ENCODE measurements around the gene ISYNA1. TPM values are rescaled to one million over a fixed set of nuclear protein-coding genes. Genes with fewer than 3 reads are reported as not detected.

The ISYNA1 gene
- polyA plus RNA-seq, 4 donors, result 99.2 to 156 (median 106) TPM

Other genes with a start within 250 kb of the ISYNA1 start
- gene MPV17L2, start 244.9 kb downstream of the ISYNA1 start, polyA plus RNA-seq (ENCODE audit: insufficient read length in 4 of 4), result 10 to 100 TPM in 1 of 4 donors, 1 to 10 TPM in 3; 9.2 to 12.9 (median 9.6) TPM
- 1 to 10 TPM; 3.7 to 6.1 (median 5.4) TPM for gene RAB3A, start 234.1 kb downstream of the ISYNA1 start, polyA plus RNA-seq (ENCODE audit: insufficient read length in 4 of 4)
- 1 to 10 TPM in 1 of 4 donors, under 1 TPM in 3; 0.37 to 2.3 (median 0.69) TPM for gene PDE4C, start 211.7 kb downstream of the ISYNA1 start, polyA plus RNA-seq (ENCODE audit: insufficient read length in 4 of 4)
- 1 to 10 TPM; 4.6 to 7.2 (median 5.5) TPM for gene IQCN, start 163.7 kb downstream of the ISYNA1 start, polyA plus RNA-seq (ENCODE audit: insufficient read length in 4 of 4)
- 100 to 1,000 TPM in 1 of 4 donors, 10 to 100 TPM in 3; 62.4 to 106 (median 80.8) TPM for gene JUND, start 156.5 kb downstream of the ISYNA1 start, polyA plus RNA-seq (ENCODE audit: insufficient read length in 4 of 4)
- 100 to 1,000 TPM in 1 of 4 donors, 10 to 100 TPM in 3; 80.4 to 119 (median 89.7) TPM for gene LSM4, start 115.1 kb downstream of the ISYNA1 start, polyA plus RNA-seq (ENCODE audit: insufficient read length in 4 of 4)
- gene PGPEP1, start 97.5 kb downstream of the ISYNA1 start, polyA plus RNA-seq (ENCODE audit: insufficient read length in 4 of 4), result 10 to 100 TPM; 22.2 to 27.7 (median 25.7) TPM
- gene GDF15, start 52.0 kb downstream of the ISYNA1 start, polyA plus RNA-seq (ENCODE audit: insufficient read length in 4 of 4), result 10 to 100 TPM in 1 of 4 donors, 1 to 10 TPM in 3; 2.8 to 15.0 (median 6.6) TPM
- gene LRRC25, start 40.5 kb downstream of the ISYNA1 start, polyA plus RNA-seq (ENCODE audit: insufficient read length in 4 of 4), result 1 to 10 TPM; 1.0 to 1.3 (median 1.2) TPM
- gene SSBP4, start 18.7 kb downstream of the ISYNA1 start, polyA plus RNA-seq (ENCODE audit: insufficient read length in 4 of 4), result 100 to 1,000 TPM in 1 of 4 donors, 10 to 100 TPM in 3; 69.6 to 124 (median 75.4) TPM
- gene ELL, start 83.9 kb upstream of the ISYNA1 start, polyA plus RNA-seq (ENCODE audit: insufficient read length in 4 of 4), result 10 to 100 TPM in 1 of 4 donors, 1 to 10 TPM in 3; 9.3 to 11.6 (median 9.3) TPM
- gene FKBP8, start 105.4 kb upstream of the ISYNA1 start, polyA plus RNA-seq (ENCODE audit: insufficient read length in 4 of 4), result 100 to 1,000 TPM; 143 to 225 (median 150) TPM
- gene KXD1, start 119.7 kb upstream of the ISYNA1 start, polyA plus RNA-seq (ENCODE audit: insufficient read length in 4 of 4), result 10 to 100 TPM; 54.1 to 61.4 (median 59.7) TPM
- 100 to 1,000 TPM; 682 to 931 (median 738) TPM for gene UBA52, start 133.7 kb upstream of the ISYNA1 start, polyA plus RNA-seq (ENCODE audit: insufficient read length in 4 of 4)
- 10 to 100 TPM; 19.2 to 47.3 (median 24.8) TPM for gene REX1BD, start 150.7 kb upstream of the ISYNA1 start, polyA plus RNA-seq (ENCODE audit: insufficient read length in 4 of 4)
- 1 to 10 TPM; 3.5 to 5.3 (median 4.2) TPM for gene CRLF1, start 168.7 kb upstream of the ISYNA1 start, polyA plus RNA-seq (ENCODE audit: insufficient read length in 4 of 4)
- 1 to 10 TPM; 1.6 to 3.8 (median 3.3) TPM for gene TMEM59L, start 174.7 kb upstream of the ISYNA1 start, polyA plus RNA-seq (ENCODE audit: insufficient read length in 4 of 4)
- gene KLHL26, start 198.9 kb upstream of the ISYNA1 start, polyA plus RNA-seq (ENCODE audit: insufficient read length in 4 of 4), result 1 to 10 TPM; 6.7 to 8.8 (median 7.1) TPM
- 10 to 100 TPM; 16.6 to 23.1 (median 18.9) TPM for gene CRTC1, start 245.5 kb upstream of the ISYNA1 start, polyA plus RNA-seq (ENCODE audit: insufficient read length in 4 of 4)

Data from right renal pelvis (tissue), 4 donors.